Activated CD4-positive, alpha-beta T cell treated with anti-CD3 and anti-CD28 coated beads for 4 hours (primary cell): ENCODE data around the gene MLX.
"Not testable (repeated sequence)": the region's sequence is repeated elsewhere in the genome, so short reads cannot be mapped to it uniquely, and the experiment has no call there.

Experiments
- DNase-seq, 2 donors: peaks; one replicate each; pipeline ENCODE4 v3.0.0-alpha.2; 2020

Gene MLX

DNA sequence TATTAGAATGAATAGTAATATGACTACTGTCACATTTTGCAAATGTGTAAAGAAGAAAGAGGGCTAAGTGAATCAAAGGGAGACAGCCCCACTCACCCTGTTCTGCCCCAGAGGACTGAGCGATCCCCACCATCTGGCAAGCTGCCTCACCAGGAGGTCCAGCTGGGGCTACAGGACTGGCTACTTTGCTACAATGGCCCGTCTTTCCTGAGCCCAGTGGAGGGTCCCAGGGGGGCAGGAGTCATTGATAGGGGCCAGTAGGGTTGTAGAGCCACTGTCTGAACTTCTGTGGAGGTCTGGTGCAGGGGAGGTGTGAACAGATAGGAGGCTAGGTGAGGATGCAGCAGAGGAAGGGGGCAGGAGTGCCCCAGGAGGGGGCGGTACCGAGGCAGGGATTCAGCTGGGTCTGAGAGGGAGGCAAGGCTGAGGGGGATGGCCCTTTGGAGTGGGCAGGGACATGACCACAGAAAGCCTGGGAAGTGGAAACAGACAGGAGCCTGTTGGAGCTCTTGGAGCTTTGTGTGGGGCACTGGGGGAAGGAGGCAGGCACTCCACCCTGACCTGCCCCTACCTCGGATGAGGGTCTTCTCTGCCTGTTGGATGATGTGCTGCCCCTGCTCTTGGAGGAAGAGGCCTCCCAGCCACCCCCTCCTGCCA lies 10.8 kb upstream of the MLX start:
- DNase-seq = not testable (repeated sequence)

DNA sequence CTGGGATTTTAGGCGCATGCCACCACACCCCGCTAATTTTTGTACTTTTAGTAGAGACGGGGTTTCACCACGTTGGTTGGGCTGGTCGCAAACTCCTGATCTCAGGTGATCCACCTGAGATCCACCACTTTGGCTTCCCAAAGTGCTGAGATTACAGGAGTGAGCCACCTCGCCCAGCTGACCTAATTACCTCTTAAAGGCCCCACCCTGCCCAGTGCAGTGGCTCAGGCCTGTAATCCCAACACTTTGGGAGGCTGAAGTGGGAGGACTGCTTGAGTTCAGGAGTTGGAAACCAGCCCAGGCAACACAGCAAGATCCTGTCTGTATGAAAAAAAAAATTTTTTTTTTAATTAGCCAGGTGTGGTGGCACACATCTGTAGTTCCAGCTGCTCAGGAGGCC lies 7.8 kb upstream of the MLX start:
- no peak for DNase-seq

DNA sequence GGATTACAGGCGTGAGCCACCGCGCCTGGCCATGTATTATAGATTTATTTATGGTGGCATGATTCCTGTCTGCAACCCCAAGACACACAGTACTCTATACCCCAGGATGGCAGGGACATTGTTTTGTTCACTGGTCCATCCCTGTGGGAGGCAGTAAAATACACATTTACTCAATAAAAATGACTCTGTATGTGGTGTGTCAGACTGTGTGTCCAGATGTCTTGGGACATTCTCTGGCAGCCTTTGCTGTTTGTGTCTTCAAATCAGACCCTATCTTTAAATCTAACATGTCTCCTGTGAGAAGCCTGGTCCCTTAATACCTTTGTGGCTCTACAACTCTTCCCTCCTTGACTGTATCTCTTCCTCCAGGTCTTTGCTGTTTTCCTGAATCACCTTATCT lies 6.7 kb upstream of the MLX start:
- no peak for DNase-seq

DNA sequence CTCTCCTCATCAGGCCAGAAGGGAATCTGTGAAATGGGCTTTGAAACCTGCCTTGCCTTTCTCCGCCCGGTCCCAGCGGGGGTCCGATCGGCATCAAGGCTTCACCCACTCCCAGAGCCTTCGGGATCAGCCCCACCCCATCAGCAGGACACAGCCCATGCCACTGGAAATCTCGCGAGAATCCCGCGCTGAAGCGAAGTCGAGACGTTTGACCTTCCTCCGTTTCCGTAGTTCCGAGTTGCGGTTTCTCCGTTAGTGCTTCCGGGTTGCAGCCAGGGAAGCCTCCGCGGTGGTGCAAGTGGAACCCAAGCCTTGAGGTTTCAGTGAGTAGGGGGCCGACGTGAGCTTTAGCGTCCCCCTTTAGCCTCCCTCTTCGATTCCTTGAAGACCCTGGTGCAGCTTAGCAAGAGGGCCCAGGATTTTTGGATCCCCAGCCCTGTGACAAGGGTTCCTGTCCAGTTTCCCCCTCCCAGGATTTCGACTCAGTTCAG lies 5.0 kb upstream of the MLX start, which contains the start of gene COASY:
Gene COASY (plus strand): TSS at position 252 of the 491 bp plus-strand sequence. CDS start 475 bp downstream, outside the sequence.
- DNase-seq = peak; percentile 91

DNA sequence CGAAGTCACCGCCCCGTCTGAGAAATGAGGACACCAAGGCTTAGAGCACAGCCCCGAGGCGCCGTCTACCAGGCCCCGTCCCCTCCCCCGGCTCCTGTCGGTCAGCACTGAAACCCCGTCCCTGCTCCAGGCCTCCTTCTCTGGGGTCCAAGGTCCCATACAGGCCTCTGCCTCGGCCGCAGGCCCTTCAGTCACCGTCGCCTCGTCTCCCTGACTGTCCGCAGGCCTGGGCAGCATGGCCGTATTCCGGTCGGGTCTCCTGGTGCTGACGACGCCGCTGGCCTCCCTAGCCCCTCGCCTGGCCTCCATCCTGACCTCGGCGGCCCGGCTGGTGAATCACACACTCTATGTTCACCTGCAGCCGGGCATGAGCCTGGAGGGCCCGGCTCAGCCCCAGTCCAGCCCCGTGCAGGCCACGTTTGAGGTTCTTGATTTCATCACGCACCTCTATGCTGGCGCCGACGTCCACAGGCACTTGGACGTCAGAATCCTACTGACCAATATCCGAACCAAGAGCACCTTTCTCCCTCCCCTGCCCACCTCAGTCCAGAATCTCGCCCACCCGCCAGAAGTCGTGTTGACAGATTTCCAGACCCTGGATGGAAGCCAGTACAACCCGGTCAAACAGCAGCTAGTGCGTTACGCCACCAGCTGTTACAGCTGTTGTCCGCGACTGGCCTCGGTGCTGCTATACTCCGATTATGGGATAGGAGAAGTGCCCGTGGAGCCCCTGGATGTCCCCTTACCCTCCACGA lies 4.3 kb upstream of the MLX start:
- DNase-seq = no peak

DNA sequence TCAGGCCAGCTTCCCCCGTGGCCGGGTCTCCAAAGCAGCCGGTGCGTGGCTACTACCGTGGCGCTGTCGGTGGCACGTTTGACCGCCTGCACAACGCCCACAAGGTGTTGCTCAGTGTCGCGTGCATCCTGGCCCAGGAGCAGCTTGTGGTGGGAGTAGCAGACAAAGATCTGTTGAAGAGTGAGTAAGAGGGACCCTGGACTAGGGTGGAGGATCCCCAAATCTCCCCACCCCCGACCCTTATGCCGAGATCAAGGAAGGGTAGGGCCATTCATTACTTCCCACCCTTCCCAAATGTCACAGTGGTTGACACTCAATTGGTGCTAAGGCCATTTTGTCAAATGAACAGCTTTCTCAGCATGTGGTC lies 3.8 kb upstream of the MLX start:
- DNase-seq = no peak

DNA sequence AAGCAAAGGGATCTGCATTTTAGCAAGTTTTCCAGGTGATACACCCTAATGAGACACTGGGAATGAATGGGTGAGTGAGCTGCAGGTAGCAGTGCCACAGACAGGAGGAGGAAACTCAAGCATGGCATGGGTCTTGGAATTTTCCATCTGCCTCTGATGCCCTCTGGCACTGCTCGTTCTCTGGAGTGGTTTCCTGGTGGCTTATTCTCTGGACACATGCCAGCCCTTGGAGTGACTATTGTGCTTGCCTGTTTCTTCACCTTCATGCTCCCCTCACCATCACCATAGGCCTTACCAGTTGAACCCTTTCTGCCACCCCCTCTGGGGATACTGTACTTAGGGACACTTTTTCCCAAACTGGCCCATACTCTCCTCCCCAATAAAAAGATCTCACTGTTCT lies 3.4 kb upstream of the MLX start:
- no peak for DNase-seq

DNA sequence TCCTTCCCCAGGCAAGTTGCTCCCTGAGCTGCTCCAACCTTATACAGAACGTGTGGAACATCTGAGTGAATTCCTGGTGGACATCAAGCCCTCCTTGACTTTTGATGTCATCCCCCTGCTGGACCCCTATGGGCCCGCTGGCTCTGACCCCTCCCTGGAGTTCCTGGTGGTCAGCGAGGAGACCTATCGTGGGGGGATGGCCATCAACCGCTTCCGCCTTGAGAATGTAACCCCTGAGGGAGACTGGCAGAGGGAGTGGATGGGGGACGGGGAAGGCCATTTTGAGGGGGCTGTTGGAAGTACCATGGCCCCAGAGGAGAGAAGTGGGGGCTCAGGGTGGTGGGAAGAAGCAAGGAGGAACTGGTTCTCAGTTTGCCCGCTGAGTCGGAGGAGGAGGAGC lies 3.0 kb upstream of the MLX start:
- no peak for DNase-seq

DNA sequence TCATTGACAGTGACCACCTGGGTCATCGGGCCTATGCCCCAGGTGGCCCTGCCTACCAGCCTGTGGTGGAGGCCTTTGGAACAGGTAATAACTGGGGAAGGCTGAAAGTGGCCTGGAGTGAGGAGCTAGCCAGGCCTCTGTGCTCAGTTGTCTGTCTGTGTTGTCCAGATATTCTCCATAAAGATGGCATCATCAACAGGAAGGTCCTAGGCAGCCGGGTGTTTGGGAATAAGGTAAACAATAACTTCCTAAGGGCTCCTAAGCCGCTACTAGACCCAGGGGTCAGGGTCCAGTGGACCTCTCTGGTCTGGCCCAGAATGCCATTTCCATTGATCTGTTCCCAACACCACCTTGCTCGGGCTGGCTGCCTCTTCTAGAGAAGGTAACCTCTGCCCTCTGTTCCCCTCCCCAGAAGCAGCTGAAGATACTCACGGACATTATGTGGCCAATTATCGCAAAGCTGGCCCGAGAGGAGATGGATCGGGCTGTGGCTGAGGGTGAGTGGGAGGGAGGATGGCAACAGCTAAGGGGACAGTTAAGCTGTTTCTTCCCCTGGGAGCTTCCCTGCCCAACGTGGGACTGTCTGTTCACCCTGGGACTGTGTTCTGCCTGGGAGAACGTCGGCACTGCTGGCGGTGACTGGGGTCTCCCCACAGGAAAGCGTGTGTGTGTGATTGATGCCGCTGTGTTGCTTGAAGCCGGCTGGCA lies 1.9 kb upstream of the MLX start:
- no peak for DNase-seq

DNA sequence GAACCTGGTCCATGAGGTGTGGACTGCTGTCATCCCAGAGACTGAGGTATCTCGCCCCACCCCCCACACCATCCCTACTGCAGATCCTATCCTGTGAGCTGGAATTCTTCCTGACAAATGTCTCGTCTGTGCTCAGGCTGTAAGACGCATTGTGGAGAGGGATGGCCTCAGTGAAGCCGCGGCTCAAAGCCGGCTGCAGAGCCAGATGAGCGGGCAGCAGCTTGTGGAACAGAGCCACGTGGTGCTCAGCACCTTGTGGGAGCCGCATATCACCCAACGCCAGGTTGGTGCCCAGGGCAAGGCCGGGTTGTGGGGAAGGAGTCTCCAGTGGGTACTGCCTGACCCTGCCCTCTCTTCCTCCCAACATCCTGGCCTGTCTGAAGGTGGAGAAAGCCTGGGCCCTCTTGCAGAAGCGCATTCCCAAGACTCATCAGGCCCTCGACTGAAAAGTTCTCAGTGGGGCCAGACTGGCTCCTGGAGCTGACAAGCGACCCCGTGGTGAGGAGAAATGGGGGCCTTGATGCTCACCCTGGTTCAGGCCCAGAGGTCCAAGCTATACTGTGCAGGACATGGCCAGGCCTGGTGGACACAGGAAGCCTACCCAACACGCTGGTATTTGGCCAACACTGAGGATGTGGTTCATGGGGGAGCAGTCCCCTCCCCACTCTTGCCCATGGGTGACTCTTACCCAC lies 1.2 kb upstream of the MLX start:
- no peak for DNase-seq

DNA sequence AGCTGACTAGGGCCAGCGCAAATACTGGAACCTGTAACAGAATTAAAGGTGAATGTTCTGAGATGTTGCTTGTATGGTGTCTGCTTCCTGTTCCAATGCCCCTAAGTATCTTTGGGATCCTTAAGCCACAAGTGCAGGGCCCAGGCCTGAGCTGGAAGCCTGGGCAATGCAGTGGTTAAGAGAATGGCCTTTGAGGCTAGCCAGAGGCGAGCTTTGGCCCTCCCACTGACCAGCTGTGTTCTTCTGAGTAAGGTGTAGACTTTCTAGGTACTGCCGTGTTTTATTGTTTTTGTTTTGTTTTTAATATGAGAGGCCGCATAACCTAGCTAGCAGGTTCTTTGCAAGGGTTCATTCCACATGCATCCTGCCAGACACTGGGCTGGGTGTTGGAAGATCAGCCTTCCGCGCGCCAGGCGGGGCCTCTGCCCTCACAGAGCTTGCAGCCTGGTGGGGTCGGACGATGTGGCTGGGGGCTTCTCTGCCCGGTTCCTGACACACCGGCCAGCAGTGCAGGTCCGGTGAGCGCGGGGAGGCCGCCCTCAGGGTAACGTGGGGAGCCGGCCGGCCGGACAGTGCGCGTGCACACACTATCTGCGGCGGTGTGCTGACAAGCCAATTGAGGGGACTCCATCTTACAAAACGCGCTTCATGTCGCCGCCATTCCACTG lies 551 bp upstream of the MLX start:
- no peak for DNase-seq

DNA sequence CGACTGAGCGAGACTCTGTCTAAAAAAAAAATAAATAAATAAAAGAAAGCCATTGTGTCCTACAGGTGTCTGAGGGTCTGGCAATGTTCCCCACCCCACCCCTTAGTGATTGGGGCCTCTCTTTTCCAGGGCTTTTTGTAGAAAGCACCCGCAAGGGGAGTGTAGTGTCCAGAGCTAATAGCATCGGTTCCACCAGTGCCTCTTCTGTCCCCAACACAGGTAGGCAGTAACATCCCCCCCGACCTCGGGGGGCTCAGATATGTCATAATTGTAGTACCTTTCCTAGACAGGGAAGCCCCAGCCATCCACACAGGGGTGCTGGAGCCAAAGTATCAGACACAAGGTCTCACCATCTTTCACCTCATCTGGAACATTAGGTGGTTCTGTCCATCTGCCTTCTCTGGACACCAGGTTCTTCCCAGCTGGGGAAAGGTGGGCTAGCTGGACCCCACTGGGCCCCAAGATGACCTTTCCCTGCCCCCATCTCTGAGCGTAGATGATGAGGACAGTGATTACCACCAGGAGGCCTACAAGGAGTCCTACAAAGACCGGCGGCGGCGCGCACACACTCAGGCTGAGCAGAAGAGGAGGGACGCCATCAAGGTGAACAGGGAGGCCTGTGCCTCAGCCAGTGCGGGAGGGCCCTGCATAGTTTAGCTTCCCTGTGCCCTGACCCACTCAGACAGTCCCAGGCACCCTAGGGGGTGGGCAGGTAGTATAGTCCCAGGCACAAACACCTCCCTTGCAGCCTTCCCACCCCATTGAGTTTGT lies 1.6 kb downstream of the MLX start:
- no peak for DNase-seq

DNA sequence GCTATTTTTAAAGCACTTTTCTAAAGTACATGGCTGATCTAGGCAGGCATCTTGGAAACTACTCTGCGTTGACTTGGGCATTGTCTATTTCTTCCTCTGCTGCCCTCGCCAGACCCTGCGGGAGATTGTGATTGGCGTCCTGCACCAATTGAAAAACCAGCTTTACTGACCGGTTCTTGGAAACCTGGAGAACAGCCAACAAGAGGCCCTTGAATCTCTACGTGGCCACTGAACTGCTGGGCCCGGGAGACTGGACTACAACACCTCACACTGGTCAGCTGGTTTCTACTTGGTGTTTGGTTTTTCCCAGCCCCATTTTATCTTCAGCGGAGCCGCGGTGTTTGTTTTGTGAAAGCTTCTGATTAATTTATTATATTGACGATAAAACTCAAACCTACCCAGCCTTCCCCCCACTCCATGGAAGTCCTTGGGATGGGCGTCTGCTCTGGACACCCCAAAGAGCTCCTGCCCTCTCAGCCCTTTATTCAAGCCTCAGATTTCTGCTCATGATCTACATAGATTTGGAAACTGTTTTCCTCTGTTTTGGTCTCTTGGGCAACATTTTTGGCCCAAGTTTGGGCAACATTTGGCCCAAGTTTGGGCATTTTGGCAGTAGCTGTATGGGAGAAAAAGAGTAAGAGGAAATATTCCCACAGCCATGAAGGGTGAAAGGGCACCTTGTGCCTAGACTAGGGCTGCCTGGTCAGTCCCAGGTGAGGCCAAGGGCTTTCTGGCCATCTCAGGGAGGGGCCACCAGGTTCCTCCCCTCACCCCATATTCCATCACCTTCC lies 4.7 kb downstream of the MLX start:
- DNase-seq = no peak

DNA sequence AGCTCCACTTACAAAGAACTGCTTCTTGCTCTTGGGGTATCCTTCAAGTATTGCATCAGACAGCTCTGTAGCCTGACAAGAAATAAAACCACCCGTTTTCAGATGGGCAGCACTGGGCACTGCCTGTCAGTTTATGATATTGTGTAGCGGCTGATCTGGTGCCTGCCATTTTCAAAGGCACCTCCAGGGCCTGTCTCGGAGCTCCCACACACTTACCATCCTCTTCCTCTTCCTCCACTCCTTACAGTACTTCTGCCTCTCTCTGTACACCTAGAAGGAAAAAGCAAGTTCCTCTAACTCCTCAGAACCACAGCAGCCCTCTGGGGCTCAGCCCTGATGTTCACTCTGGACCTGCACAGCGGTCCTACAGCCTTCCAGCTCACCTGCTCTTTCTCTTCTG lies 6.2 kb downstream of the MLX start:
- DNase-seq = no peak

DNA sequence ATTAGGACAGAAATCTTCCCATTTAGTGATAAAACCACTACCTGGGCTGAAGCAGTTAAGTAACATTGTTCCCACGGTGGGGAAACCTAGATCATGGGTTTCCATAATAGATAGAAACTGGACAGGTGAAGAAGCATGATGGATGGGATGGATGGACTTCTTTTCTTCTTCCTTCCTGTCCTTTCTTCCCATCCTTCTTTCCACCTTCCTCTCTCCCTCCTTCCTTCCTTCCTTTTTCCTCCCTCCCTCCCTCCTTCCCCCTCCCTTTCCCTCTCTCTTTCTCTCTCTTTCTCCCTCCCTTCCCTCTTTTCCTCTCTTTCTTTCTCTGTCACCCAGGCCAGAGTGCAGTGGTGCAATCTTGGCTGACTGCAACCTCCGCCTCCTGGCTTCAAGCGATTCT lies 7.6 kb downstream of the MLX start:
- DNase-seq = no peak

DNA sequence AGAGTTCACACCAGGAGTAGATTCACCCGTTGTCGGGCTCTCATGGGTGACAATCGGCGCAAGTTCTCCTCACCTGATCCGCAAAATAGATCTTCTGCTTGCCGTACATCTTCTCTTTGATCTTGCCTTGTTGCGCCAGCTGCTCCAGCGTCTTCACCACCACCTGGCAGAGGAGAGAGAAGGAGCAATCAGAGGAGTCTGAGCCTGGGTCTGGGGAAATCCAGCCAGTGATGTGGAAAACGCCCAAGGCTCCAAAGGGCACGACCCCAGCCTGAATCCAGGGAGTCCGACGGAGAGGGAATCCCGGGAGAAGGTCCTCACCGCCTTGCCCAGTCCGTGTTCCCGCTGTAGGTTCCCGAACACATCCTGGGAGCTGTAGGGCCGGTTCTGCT lies 10.2 kb downstream of the MLX start:
- DNase-seq = no peak

DNA sequence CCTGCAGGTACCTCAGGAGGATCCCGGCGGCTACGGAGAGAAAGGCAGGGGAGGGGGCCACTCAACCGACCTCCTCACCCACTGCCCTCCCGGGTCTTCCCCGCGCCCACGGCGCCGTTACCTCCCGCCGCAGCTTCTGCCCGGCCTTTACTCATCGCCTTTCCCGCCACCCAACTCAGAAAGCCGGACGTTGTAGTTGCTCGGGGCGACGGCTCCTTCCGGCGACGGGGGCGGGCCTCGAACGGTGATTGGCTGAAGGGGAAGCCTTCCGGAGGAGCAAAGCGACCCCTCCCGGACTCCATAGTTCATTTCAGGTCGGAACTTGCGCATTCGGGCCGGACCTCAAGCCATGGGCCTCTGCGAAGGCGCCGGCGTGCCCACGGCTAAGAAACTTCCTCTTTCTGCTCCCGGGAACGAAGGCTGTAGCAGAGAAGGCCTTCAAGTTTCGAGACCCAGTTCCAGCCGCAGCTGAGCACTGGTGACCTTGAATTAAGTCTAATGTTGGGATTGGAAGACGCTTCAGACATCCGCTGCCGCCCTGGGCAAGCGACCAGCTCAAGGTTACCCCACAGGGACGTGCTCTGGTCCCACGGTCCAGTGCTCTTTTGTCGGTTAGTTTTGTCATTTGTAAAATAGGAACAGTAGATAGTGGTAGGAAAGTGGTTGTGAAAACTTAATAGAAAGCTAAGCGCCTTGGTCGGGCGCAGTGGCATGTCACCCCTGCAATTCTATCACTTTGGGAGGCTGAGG lies 10.8 kb downstream of the MLX start, which contains the start of gene PSMC3IP:
Gene PSMC3IP (minus strand): TSS at position 198 of the 750 bp plus-strand sequence. CDS start 43 bp downstream, at position 155.
- peak; percentile 88 to 90 for DNase-seq

DNA sequence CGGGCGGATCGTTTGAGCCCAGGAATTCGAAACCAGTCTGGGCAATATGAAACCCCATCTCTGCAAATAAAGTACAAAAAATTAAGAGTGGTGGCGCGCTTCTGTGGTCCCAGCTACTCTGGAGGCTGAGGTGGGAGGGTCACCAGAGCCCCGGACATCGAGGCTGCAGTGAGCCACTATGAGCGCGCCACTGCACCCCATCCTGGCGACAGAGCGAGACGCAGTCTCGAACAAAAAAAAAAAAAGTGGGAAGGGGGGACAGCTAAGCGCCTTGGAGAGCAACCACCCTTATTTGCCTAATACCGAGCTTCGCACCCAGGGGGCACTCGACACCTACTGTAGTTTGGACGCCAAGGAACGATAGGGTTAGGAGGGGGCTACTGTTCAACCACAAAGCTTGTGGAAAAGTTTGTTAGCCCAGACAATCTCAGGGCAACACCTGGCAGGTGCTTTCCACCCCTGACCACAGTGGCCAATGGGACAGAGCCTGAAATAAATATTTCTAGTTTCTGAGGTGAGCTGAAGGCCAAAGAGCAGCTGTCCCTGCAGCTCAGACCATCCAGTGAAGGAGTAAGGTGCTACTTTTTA lies 11.5 kb downstream of the MLX start:
- DNase-seq = peak; percentile 61 to 72

DNA sequence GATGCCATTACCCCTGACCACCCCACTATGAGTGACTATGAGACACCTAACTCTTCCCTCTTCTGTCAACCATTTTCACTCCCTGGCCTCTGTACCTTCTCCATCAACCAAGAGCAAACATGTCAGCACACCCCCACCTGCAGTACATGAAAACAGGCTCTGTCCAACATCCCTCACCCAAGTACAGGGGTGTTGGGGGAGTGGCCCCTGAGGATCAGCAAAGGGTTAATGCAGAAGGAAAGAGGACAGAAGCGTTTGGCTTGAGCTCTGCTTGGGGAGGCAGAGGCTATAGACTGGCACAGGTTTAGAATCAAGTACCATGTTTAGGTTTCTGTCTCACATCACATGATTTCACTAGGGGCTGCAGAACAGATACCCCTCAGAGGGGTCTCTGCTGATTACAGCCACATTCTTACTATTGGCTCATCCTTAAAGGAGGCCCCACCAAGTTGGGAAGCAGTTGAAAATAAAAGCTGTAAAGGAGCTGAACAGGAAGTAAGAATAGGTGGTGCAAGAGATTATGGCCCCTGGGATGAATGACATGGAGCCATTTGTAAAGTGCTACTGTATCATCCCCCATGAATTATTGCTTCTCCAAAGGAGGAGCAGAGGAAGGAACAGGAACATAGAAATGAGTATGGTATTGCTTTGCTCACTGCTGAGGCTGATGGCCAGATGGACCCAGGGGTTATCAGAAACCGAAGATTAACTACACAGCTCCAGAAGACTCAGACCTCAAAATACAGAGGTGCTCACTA lies 13.1 kb downstream of the MLX start:
- DNase-seq = no peak
